A549 (cell line): Measurements from ENCODE around the gene CTNNBIP1. TPM values are rescaled to one million over a fixed set of nuclear protein-coding genes. Genes with fewer than 3 reads are reported as not detected.

ENCODE experiments used
- ATAC-seq, 2 experiments: fragments of 200-7000 bp in 1 of 2; fragments of >200 bp in 1 of 2; cut with Nextera tagmentation in 1 of 2; cut with Tn5 transposase in 1 of 2; 3 replicates each; pipeline versions ENCODE4 v1.8.0 to v1.9.1; 2018 to 2020; ENCODE audit warnings: mild to moderate bottlenecking in 1 of 2, moderate library complexity in 1 of 2
- CTCF ChIA-PET: fragments of 300-600 bp; sonication (Branson Sonifier 250); formaldehyde crosslinking; extraction: SDS; loops from one replicate; lab custom pipeline; 2021; ENCODE audit warnings: antibody characterized with exemption, inconsistent platforms; lab: Yijun Ruan, JAX
- POLR2A ChIA-PET: fragments of 350-600 bp; formaldehyde crosslinking; extraction: SDS; loops from one replicate; lab custom pipeline; 2021; ENCODE audit warnings: antibody characterized with exemption, inconsistent platforms; lab: Yijun Ruan, JAX
- DNase-seq, 2 experiments: peaks; one replicate each; pipeline versions ENCODE4 v3.0.0 to v3.0.0-alpha.2; 2011 to 2016; ENCODE audit warnings: low read depth in 1 of 2, low spot score in 1 of 2
- FAIRE-seq: peaks from 2 replicates; lab custom pipeline; 2011; peaks lifted over from hg19 to GRCh38; lab: Jason Lieb, UNC
- H3K27ac ChIP-seq, 2 experiments: fragments of >200 bp; sonication (Bioruptor Twin); formaldehyde crosslinking; 3 replicates each; pipeline ENCODE4 v1.5.1; 2016 to 2017
- H3K4me1 ChIP-seq: fragments of >200 bp; sonication (Bioruptor Twin); formaldehyde crosslinking; 3 replicates; pipeline ENCODE4 v1.6.1; 2016
- H3K4me2 ChIP-seq: fragments of >200 bp; sonication (Bioruptor Twin); formaldehyde crosslinking; 3 replicates; pipeline ENCODE4 v1.6.1; 2016
- H3K4me3 ChIP-seq: fragments of >200 bp; sonication (Bioruptor Twin); formaldehyde crosslinking; 3 replicates; pipeline ENCODE4 v1.5.1; 2016
- H3K9me3 ChIP-seq: fragments of >200 bp; sonication (Bioruptor Twin); formaldehyde crosslinking; 3 replicates; pipeline ENCODE4 v1.6.1; 2016
- BHLHE40 ChIP-seq: IDR thresholded peaks from 2 replicates; pipeline ENCODE4 v1.6.1; 2012; ENCODE audit warnings: low read depth, low read length, inconsistent platforms
- CBX2 ChIP-seq: fragments of 200-600 bp; sonication (generic); IDR thresholded peaks from 2 replicates; pipeline ENCODE4 v1.6.1; 2016; ENCODE audit warnings: low read depth, mild to moderate bottlenecking, borderline replicate concordance
- CHD2 ChIP-seq: fragments of 150-350 bp; IDR thresholded peaks from 2 replicates; pipeline ENCODE4 v1.6.1; 2014; ENCODE audit warnings: low read length; ENCODE audit not compliant: partially characterized antibody
- CHD4 ChIP-seq: fragments of 200-600 bp; sonication (generic); IDR thresholded peaks from 2 replicates; pipeline ENCODE4 v1.6.1; 2016; ENCODE audit warnings: antibody characterized with exemption, mild to moderate bottlenecking, borderline replicate concordance
- EHMT2 ChIP-seq: fragments of 200-600 bp; sonication (generic); IDR thresholded peaks from 2 replicates; pipeline ENCODE4 v1.6.1; 2016; ENCODE audit warnings: antibody characterized with exemption, low read depth, mild to moderate bottlenecking, moderate library complexity
- FOXS1 ChIP-seq: fragments of 250-450 bp; sonication (Bioruptor Pico); IDR thresholded peaks from 2 replicates; pipeline ENCODE4 v1.5.0; 2020; ENCODE audit warnings: mild to moderate bottlenecking, moderate library complexity
- GATA3 ChIP-seq: IDR thresholded peaks from 2 replicates; pipeline ENCODE4 v1.6.1; 2012; ENCODE audit warnings: borderline replicate concordance
- HEYL ChIP-seq: fragments of 250-450 bp; sonication (Bioruptor Pico); IDR thresholded peaks from 2 replicates; pipeline ENCODE4 v1.8.0; 2021; ENCODE audit warnings: mild to moderate bottlenecking, moderate library complexity
- HMGXB4 ChIP-seq: fragments of 250-450 bp; sonication (Bioruptor Pico); IDR thresholded peaks from 2 replicates; pipeline ENCODE4 v1.5.0; 2021; ENCODE audit warnings: mild to moderate bottlenecking, moderate library complexity, borderline replicate concordance
- HOXA7 ChIP-seq: fragments of 250-450 bp; sonication (Bioruptor Pico); IDR thresholded peaks from 2 replicates; pipeline ENCODE4 v1.5.0; 2020; ENCODE audit warnings: mild to moderate bottlenecking, moderate library complexity
- JUNB ChIP-seq: fragments of >200 bp; sonication (Bioruptor Twin); formaldehyde crosslinking; IDR thresholded peaks from 2 replicates; pipeline ENCODE4 v1.6.1; 2016
- KDM1A ChIP-seq: fragments of 200-600 bp; sonication (generic); IDR thresholded peaks from 2 replicates; pipeline ENCODE4 v1.6.1; 2016; ENCODE audit warnings: low read depth, mild to moderate bottlenecking
- KDM5A ChIP-seq: fragments of 200-600 bp; sonication (generic); IDR thresholded peaks from 2 replicates; pipeline ENCODE4 v1.6.1; 2016; ENCODE audit warnings: antibody characterized with exemption, mild to moderate bottlenecking
- MAZ ChIP-seq: fragments of 150-350 bp; IDR thresholded peaks from 2 replicates; pipeline ENCODE4 v1.6.1; 2014; ENCODE audit warnings: antibody characterized with exemption, low read depth, low read length, borderline replicate concordance
- NPAS2 ChIP-seq: fragments of 250-450 bp; sonication (Bioruptor Pico); IDR thresholded peaks from 2 replicates; pipeline ENCODE4 v1.8.0; 2022; ENCODE audit warnings: mild to moderate bottlenecking, moderate library complexity, borderline replicate concordance
- PBX3 ChIP-seq: IDR thresholded peaks from 2 replicates; pipeline ENCODE4 v1.6.1; 2012
- POLR2AphosphoS2 ChIP-seq: conservative IDR thresholded peaks from 2 replicates; pipeline ENCODE4 v1.6.1; 2012; ENCODE audit warnings: low read length, improper control_type of control experiment, inconsistent platforms
- RCOR1 ChIP-seq: fragments of 150-350 bp; IDR thresholded peaks from 2 replicates; pipeline ENCODE4 v1.6.1; 2014; ENCODE audit warnings: antibody characterized with exemption, low read length, low read depth
- RNF2 ChIP-seq: fragments of 200-600 bp; sonication (generic); IDR thresholded peaks from 2 replicates; pipeline ENCODE4 v1.6.1; 2016; ENCODE audit warnings: low read depth, mild to moderate bottlenecking, antibody characterized with exemption, moderate library complexity, borderline replicate concordance
- SREBF2 ChIP-seq: fragments of 450-650 bp; IDR thresholded peaks from 2 replicates; pipeline ENCODE4 v1.6.1; 2014; ENCODE audit warnings: mild to moderate bottlenecking, moderate library complexity
- ZC3H11A ChIP-seq: fragments of 450-650 bp; IDR thresholded peaks from 2 replicates; pipeline ENCODE4 v1.6.1; 2014; ENCODE audit warnings: antibody characterized with exemption, mild to moderate bottlenecking
- ZFP36 ChIP-seq: fragments of 450-650 bp; IDR thresholded peaks from 2 replicates; pipeline ENCODE4 v1.6.1; 2014; ENCODE audit warnings: borderline replicate concordance; ENCODE audit not compliant: partially characterized antibody
- ZNF302 ChIP-seq: fragments of 250-450 bp; sonication (Bioruptor Pico); IDR thresholded peaks from 2 replicates; pipeline ENCODE4 v1.9.0; 2021; ENCODE audit warnings: inconsistent platforms, mild to moderate bottlenecking, moderate library complexity
- ZSCAN20 ChIP-seq: fragments of 250-450 bp; sonication (Bioruptor Pico); IDR thresholded peaks from 2 replicates; pipeline ENCODE4 v1.8.0; 2022; ENCODE audit warnings: mild to moderate bottlenecking, moderate library complexity
- WGBS: methylation state at CpG from one replicate; pipeline ENCODE4 v1.1.6; 2017; ENCODE audit errors: missing lambda C conversion rate; 5-methylcytosine and 5-hydroxymethylcytosine counted together
- polyA plus RNA-seq, 4 experiments: library from polyadenylated mRNA; depleted of rRNA in 3 of 4; stranded (reverse); fragments of >200 nt; fragmentation: RNase III in 1 of 4; extraction: RNeasy Plus Mini Kit Qiagen cat#74134 plus additional on column Dnase treatment in 1 of 4; gene quantifications; 2 replicates in 3 of 4; 3 replicates in 1 of 4; pipeline ENCODE4 v1.2.3, GENCODE V29; 2011 to 2017
- TF ChIP-seq, protein P1 (sequence below): fragments of >200 bp; sonication (Bioruptor Twin); formaldehyde crosslinking; IDR thresholded peaks from 2 replicates; pipeline ENCODE4 v1.6.1; 2016
- TF ChIP-seq, protein P2 (sequence below): fragments of 450-650 bp; IDR thresholded peaks from 2 replicates; pipeline ENCODE4 v1.6.1; 2014; ENCODE audit warnings: antibody characterized with exemption
- TF ChIP-seq, protein P3 (sequence below): IDR thresholded peaks from 2 replicates; pipeline ENCODE4 v1.6.1; 2012
- TF ChIP-seq, protein P4 (sequence below): fragments of 250-450 bp; sonication (Bioruptor Pico); IDR thresholded peaks from 2 replicates; pipeline ENCODE4 v1.5.0; 2020; ENCODE audit warnings: low read depth, mild to moderate bottlenecking, moderate library complexity
- TF ChIP-seq, protein P5 (sequence below): fragments of 150-350 bp; IDR thresholded peaks from 2 replicates; pipeline ENCODE4 v1.6.1; 2014; ENCODE audit warnings: low read depth, mild to moderate bottlenecking, low read length

The CTNNBIP1 gene
- polyA plus RNA-seq, 2 of the 4 experiments (the other 2 are of a cell fraction), result 5.6 to 10.4 TPM

GRCh38 chr1:9874412-9874811 lies 35.7 kb downstream of the CTNNBIP1 start (continued):
- TF ChIP-seq ZNF302 (CRISPR knock-in tag) (no peak), KDM5A (no peak)
- TF ChIP-seq, protein P1, sequence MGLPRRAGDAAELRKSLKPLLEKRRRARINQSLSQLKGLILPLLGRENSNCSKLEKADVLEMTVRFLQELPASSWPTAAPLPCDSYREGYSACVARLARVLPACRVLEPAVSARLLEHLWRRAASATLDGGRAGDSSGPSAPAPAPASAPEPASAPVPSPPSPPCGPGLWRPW, result no peak
- TF ChIP-seq, all 56 proteins: peak for 0

GRCh38 chr1:9873992-9874391 lies 36.1 kb downstream of the CTNNBIP1 start:
- ChIA-PET CTCF (interaction anchor here (0.6 to 5.9 kb wide), 24 partner anchors 10 to 480 kb away, joined by 3 to 52 read pairs (median 4); partner anchors contain the start of genes LZIC and NMNAT1), POLR2A (no interaction called here)
- FAIRE-seq, result no peak
- ATAC-seq, result no peak
- 67% methylated on average over 5 of the region's 5 CpGs for WGBS
- no peak overlapping the region for H3K27ac ChIP-seq
- DNase-seq, result no peak
- TF ChIP-seq, protein P2, sequence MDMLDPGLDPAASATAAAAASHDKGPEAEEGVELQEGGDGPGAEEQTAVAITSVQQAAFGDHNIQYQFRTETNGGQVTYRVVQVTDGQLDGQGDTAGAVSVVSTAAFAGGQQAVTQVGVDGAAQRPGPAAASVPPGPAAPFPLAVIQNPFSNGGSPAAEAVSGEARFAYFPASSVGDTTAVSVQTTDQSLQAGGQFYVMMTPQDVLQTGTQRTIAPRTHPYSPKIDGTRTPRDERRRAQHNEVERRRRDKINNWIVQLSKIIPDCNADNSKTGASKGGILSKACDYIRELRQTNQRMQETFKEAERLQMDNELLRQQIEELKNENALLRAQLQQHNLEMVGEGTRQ, result no peak
- TF ChIP-seq, protein P3, sequence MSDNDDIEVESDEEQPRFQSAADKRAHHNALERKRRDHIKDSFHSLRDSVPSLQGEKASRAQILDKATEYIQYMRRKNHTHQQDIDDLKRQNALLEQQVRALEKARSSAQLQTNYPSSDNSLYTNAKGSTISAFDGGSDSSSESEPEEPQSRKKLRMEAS, result no peak
- TF ChIP-seq BHLHE40, result no peak
- TF ChIP-seq CHD4, result no peak
- TF ChIP-seq HEYL (CRISPR knock-in tag), result no peak
- TF ChIP-seq POLR2AphosphoS2, result no peak
- TF ChIP-seq, protein P4, sequence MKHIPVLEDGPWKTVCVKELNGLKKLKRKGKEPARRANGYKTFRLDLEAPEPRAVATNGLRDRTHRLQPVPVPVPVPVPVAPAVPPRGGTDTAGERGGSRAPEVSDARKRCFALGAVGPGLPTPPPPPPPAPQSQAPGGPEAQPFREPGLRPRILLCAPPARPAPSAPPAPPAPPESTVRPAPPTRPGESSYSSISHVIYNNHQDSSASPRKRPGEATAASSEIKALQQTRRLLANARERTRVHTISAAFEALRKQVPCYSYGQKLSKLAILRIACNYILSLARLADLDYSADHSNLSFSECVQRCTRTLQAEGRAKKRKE (CRISPR knock-in tag), result no peak
- no peak for TF ChIP-seq RCOR1
- TF ChIP-seq CBX2, result no peak
- TF ChIP-seq GATA3, result no peak
- no peak for TF ChIP-seq HMGXB4 (CRISPR knock-in tag)
- H3K9me3 ChIP-seq, result no peaks in the 10 kb centered on the region
- H3K4me3 ChIP-seq, result no peak overlapping the region
- H3K4me1 ChIP-seq, result peaks cover 3% of the 10 kb centered on the region; the same call in 1 of the 3 replicates
- no peak overlapping the region for H3K4me2 ChIP-seq

- Histone ChIP-seq H3K27ac (no peak overlapping the region), H3K4me2 (no peak overlapping the region), H3K9me3 (no peaks in the 10 kb centered on the region), H3K4me1 (peaks cover 3% of the 10 kb centered on the region; the same call in 1 of the 3 replicates), H3K4me3 (no peak overlapping the region)
- ChIA-PET POLR2A (no interaction called here), CTCF (interaction anchor here (0.5 to 4.8 kb wide), 14 partner anchors 11 to 557 kb away, joined by 3 to 52 read pairs (median 5); partner anchors contain the start of gene CENPS)
- DNase-seq (no peak), FAIRE-seq (no peak), ATAC-seq (no peak)
- 89% methylated on average over 5 of the region's 5 CpGs for WGBS
- TF ChIP-seq SREBF2 (no peak), JUNB (no peak), PBX3 (no peak), EHMT2 (no peak), ZSCAN20 (no peak), KDM1A (no peak), FOXS1 (CRISPR knock-in tag) (no peak), MAZ (no peak), HMGXB4 (CRISPR knock-in tag) (no peak), RNF2 (no peak), HOXA7 (CRISPR knock-in tag) (no peak), ZFP36 (no peak), NPAS2 (CRISPR knock-in tag) (no peak), CHD2 (no peak), ZC3H11A (no peak), HEYL (CRISPR knock-in tag) (no peak)
- TF ChIP-seq, protein P5, sequence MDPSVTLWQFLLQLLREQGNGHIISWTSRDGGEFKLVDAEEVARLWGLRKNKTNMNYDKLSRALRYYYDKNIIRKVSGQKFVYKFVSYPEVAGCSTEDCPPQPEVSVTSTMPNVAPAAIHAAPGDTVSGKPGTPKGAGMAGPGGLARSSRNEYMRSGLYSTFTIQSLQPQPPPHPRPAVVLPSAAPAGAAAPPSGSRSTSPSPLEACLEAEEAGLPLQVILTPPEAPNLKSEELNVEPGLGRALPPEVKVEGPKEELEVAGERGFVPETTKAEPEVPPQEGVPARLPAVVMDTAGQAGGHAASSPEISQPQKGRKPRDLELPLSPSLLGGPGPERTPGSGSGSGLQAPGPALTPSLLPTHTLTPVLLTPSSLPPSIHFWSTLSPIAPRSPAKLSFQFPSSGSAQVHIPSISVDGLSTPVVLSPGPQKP, result no peak
Observed at GRCh38 chr1:9873385-9873784, 36.7 kb downstream of the CTNNBIP1 start.
